ENCODE data around the gene EPPIN.

EPPIN gene

GRCh38 chr20:45547206-45547770 lies at the start of gene EPPIN:
Gene EPPIN (minus strand): TSS chr20:45547401. CDS start chr20:45547357, 44 bp downstream.
- TF ChIP-seq GATA2 (IDR thresholded peaks at IDR 0.05; ENCODE audit: low read depth, low read length) (no peak), GATA3 (IDR thresholded peaks at IDR 0.05; ENCODE audit: low read depth, low read length) (no peak)

DNA sequence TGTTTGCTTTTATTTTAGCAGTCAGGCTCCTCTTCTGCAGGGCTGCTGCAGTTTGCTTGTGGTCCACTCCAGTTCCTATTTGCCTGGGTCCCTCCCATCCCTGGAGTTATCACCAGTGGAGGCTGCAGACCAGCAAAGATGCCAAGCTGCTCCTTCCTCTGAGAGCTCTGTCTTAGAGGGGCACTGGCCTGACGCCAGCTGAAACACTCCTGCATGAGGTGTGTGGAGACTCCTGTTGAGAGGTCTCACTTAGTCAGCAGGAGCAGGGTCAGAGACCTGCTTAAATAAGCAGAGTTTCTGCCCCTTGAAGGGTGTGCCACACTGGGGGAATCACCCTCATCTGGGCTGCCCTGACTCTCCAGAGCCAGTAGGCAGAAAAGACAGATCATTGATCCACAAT lies 48.0 kb upstream of the EPPIN start:
- TF ChIP-seq GATA2 (IDR thresholded peaks at IDR 0.05; ENCODE audit: low read depth, low read length) = no peak
- TF ChIP-seq GATA3 (IDR thresholded peaks at IDR 0.05; ENCODE audit: low read depth, low read length) = no peak

DNA sequence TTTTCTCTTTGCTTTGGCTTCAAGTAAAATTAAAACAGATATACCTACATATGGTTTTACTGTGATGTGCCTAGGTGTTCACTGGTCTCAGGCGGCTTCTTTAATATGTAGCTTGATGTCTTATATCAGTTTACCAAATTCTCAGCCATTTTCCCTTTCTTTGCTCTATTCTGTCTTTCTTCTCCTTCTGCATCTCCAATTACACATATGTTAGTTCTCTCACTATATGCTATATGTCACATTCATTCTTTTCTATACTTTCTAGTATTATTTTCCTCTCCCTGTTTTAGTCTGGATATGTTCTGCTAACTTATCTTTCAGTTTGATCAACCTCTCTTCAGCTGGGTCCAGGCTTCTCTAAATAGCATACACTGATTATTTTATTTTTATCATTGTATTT lies 46.3 kb upstream of the EPPIN start:
- no peak for TF ChIP-seq GATA2 (IDR thresholded peaks at IDR 0.05; ENCODE audit: low read depth, low read length)

- TF ChIP-seq GATA2 (IDR thresholded peaks at IDR 0.05; ENCODE audit: low read depth, low read length) (no peak), GATA3 (IDR thresholded peaks at IDR 0.05; ENCODE audit: low read depth, low read length) (no peak)
Observed at GRCh38 chr20:45592574-45593189, 45.5 kb upstream of the EPPIN start.

- TF ChIP-seq GATA2 (IDR thresholded peaks at IDR 0.05; ENCODE audit: low read depth, low read length) (no peak), GATA3 (IDR thresholded peaks at IDR 0.05; ENCODE audit: low read depth, low read length) (no peak)
Observed at GRCh38 chr20:45589725-45590124, 42.5 kb upstream of the EPPIN start.

GRCh38 chr20:45588800-45589199 lies 41.6 kb upstream of the EPPIN start:
- TF ChIP-seq GATA2 (IDR thresholded peaks at IDR 0.05; ENCODE audit: low read depth, low read length) = no peak
- no peak for TF ChIP-seq GATA3 (IDR thresholded peaks at IDR 0.05; ENCODE audit: low read depth, low read length)

GRCh38 chr20:45583502-45583901 lies 36.3 kb upstream of the EPPIN start:
- no peak for TF ChIP-seq GATA2 (IDR thresholded peaks at IDR 0.05; ENCODE audit: low read depth, low read length)
- TF ChIP-seq GATA3 (IDR thresholded peaks at IDR 0.05; ENCODE audit: low read depth, low read length) = no peak

DNA sequence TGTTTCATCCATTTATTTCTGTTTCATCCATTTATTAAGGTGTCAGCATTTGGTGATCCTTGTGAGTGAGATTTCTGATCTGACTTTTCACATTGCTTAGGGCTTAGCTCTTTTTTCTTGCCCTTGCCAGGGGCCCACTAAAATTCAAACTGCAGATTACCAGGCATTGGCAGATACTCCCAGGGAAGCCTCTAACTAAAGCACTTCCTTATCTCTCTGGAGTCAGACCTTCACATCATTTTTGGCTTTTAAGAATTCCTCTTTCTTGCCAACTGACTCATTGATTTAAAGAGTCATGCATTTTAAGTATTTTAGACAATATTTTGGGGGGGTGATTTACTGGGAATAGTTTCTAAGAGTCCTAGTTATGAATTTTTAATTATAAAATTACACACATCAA lies 34.5 kb upstream of the EPPIN start:
- TF ChIP-seq GATA3 (IDR thresholded peaks at IDR 0.05; ENCODE audit: low read depth, low read length) (no peak), GATA2 (IDR thresholded peaks at IDR 0.05; ENCODE audit: low read depth, low read length) (no peak)

GRCh38 chr20:45579184-45579583 lies 32.0 kb upstream of the EPPIN start, which contains the start of gene WFDC8:
Gene WFDC8 (minus strand): TSS chr20:45579284. CDS start chr20:45579247, 37 bp downstream.
- TF ChIP-seq GATA3 (IDR thresholded peaks at IDR 0.05; ENCODE audit: low read depth, low read length) (no peak), GATA2 (IDR thresholded peaks at IDR 0.05; ENCODE audit: low read depth, low read length) (no peak)

DNA sequence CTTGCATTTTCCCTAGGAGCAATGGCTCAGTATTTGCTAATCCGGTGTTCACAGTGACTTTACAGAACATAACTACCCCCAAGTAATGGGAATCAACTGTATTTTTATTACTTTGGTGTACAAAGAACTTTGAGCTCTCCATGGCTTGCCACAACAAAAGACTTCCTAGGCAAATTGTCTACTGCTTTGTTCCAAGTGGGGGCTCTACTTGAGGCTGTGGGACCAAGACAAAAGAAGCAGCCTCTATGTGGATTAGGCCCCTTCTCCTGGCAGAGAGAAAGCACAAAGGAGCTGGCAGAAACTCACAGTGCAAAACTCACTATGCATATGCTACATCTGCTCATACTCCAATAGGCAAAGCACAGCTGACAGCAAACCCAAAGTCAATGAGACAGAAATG lies 31.0 kb upstream of the EPPIN start:
- no peak for TF ChIP-seq GATA3 (IDR thresholded peaks at IDR 0.05; ENCODE audit: low read depth, low read length)
- TF ChIP-seq GATA2 (IDR thresholded peaks at IDR 0.05; ENCODE audit: low read depth, low read length) = no peak

DNA sequence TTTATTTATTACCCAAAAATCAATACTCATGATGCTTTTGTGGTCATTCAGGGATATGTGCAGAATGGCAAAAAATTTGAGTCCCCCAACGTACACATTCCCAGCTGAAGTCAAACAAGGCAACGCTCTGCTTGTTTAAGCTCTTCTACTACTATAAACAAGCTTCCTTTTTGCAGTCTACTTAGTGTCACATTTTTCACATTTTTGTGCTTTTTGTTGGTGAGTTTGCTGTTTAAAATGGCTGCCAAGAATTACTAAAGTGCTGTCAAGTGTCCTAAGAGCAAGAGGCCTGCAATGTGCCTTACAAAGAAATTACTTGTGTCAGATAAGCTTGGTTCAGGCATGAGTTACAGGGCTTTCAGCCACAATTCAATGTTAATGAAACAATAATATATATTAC lies 29.8 kb upstream of the EPPIN start:
- no peak for TF ChIP-seq GATA3 (IDR thresholded peaks at IDR 0.05; ENCODE audit: low read depth, low read length)
- TF ChIP-seq GATA2 (IDR thresholded peaks at IDR 0.05; ENCODE audit: low read depth, low read length) = no peak

- TF ChIP-seq GATA3 (IDR thresholded peaks at IDR 0.05; ENCODE audit: low read depth, low read length) (no peak), GATA2 (IDR thresholded peaks at IDR 0.05; ENCODE audit: low read depth, low read length) (no peak)
Observed at GRCh38 chr20:45575931-45576330, 28.7 kb upstream of the EPPIN start.

DNA sequence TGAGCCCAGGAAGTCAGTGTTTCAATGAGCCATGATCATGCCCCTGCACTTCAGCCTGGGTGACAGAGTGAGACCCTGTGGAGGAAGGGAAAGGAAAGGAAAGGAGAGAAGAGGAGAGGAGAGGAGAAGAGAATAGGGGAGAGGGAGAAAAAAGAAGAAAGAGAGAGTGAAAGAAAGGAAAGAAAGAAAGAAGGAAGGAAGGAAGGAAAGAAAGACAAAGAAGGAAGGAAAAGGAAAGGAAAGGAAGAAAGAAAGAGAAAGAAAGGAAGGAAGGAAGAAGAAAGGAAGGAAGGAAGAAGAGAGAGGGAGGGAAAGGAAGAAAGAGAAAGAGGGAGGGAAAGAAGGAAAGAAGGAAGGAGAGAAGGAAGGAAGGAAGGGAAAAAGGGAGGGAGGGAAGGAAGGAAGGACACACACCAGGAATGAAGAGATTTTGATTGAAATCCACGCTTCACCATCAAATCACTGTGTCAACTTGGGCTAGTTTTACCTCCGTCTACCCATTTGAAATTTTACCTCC lies 17.6 kb upstream of the EPPIN start:
- no peak for TF ChIP-seq GATA2 (IDR thresholded peaks at IDR 0.05; ENCODE audit: low read depth, low read length)
- no peak for TF ChIP-seq GATA3 (IDR thresholded peaks at IDR 0.05; ENCODE audit: low read depth, low read length)

DNA sequence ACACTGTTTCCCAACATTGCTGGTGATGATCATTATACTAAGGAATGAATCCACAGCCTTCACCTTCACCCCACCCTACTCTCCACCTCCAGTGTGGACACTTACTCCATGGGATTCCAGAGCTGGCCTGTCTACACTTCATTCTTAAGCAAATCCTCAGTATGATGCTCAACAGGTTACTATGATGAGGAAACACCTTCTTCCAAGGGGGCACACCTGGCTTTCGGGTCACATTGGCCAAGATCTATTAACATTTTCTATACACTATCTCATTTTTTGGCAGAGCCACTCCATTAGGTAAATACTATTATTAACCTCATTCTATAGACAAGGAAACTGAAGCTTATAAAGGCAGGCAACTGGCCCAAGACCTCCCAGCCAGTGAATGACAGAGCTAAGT lies 8.0 kb upstream of the EPPIN start:
- TF ChIP-seq GATA2 (IDR thresholded peaks at IDR 0.05; ENCODE audit: low read depth, low read length) (no peak), GATA3 (IDR thresholded peaks at IDR 0.05; ENCODE audit: low read depth, low read length) (no peak)

DNA sequence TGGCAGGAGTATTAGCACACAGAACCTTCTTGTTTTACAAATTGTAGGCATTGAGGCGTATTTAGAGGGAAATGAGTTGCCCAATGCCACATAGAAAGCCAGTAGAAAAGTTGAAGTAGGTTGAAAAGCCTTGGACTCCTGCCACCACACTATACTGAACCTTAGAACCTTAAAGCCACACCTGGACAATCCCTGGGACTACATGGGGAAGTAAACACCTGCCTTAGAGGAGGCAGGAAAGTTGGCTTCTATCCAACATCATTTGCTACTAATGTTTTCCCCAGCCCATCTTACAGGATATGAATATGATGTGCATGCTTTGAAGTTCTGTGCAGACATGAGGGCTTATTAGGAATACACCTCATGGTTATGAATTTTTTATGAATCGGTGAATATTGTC lies 5.3 kb upstream of the EPPIN start:
- TF ChIP-seq GATA2 (IDR thresholded peaks at IDR 0.05; ENCODE audit: low read depth, low read length) (no peak), GATA3 (IDR thresholded peaks at IDR 0.05; ENCODE audit: low read depth, low read length) (no peak)
